ENCODE results near the gene TNFAIP8.
"Not testable (repeated sequence)": the region's sequence is repeated elsewhere in the genome, so short reads cannot be mapped to it uniquely, and the experiment has no call there.

GRCh38 chr5:119439632-119440031 lies 83.8 kb downstream of the TNFAIP8 start:
- not testable (repeated sequence) for TF ChIP-seq POLR2A, EP300, CTCF (IDR thresholded peaks at IDR 0.05)

Measured in suprapubic skin (tissue), 3 donors.